HEK293T (cell line): Measurements from ENCODE around the gene GPS1.
A peak's percentile ranks its signal among the peaks of the same experiment; 100 is the strongest.

ENCODE experiments used
- CTCF ChIA-PET: fragments of 350-600 bp; formaldehyde crosslinking; extraction: SDS; loops from one replicate; lab custom pipeline; 2021; ENCODE audit warnings: antibody characterized with exemption, inconsistent platforms; lab: Yijun Ruan, JAX
- POLR2A ChIA-PET: fragments of 350-600 bp; formaldehyde crosslinking; extraction: SDS; loops from one replicate; lab custom pipeline; 2020; ENCODE audit warnings: antibody characterized with exemption, inconsistent platforms; lab: Yijun Ruan, JAX
- DNase-seq: peaks from one replicate; pipeline ENCODE4 v3.0.0; 2012; ENCODE audit warnings: mixed read lengths; ENCODE audit errors: extremely low spot score
- ARNT ChIP-seq: fragments of 450-650 bp; IDR thresholded peaks from 2 replicates; pipeline ENCODE4 v1.6.1; 2017; ENCODE audit warnings: mild to moderate bottlenecking
- BHLHE40 ChIP-seq: fragments of 450-650 bp; IDR thresholded peaks from 2 replicates; pipeline ENCODE4 v1.6.1; 2016; ENCODE audit warnings: mild to moderate bottlenecking, moderate library complexity, borderline replicate concordance
- CTBP1 ChIP-seq: fragments of 450-650 bp; IDR thresholded peaks from 2 replicates; pipeline ENCODE4 v1.6.1; 2016; ENCODE audit warnings: borderline replicate concordance
- ELF4 ChIP-seq: fragments of 450-650 bp; IDR thresholded peaks from 2 replicates; pipeline ENCODE4 v1.6.1; 2017; ENCODE audit warnings: antibody characterized with exemption
- FOXA1 ChIP-seq: fragments of 450-650 bp; IDR thresholded peaks from 2 replicates; pipeline ENCODE4 v1.6.1; 2016; ENCODE audit warnings: mild to moderate bottlenecking
- FOXK2 ChIP-seq: fragments of 450-650 bp; IDR thresholded peaks from 2 replicates; pipeline ENCODE4 v1.6.1; 2016; ENCODE audit warnings: mild to moderate bottlenecking
- FOXM1 ChIP-seq: fragments of 450-650 bp; IDR thresholded peaks from 2 replicates; pipeline ENCODE4 v1.6.1; 2017; ENCODE audit warnings: mild to moderate bottlenecking, borderline replicate concordance
- HDGF ChIP-seq: fragments of 450-650 bp; IDR thresholded peaks from 2 replicates; pipeline ENCODE4 v1.6.1; 2017; ENCODE audit warnings: antibody characterized with exemption, borderline replicate concordance
- L3MBTL2 ChIP-seq: fragments of 450-650 bp; conservative IDR thresholded peaks from 2 replicates; pipeline ENCODE4 v1.6.1; 2016; ENCODE audit warnings: mild to moderate bottlenecking
- LEF1 ChIP-seq: fragments of 450-650 bp; IDR thresholded peaks from 2 replicates; pipeline ENCODE4 v1.6.1; 2017; ENCODE audit warnings: mild to moderate bottlenecking, borderline replicate concordance
- NFRKB ChIP-seq: fragments of 450-650 bp; IDR thresholded peaks from 2 replicates; pipeline ENCODE4 v1.6.1; 2016; ENCODE audit warnings: mild to moderate bottlenecking, moderate library complexity
- PKNOX1 ChIP-seq: fragments of 450-650 bp; IDR thresholded peaks from 2 replicates; pipeline ENCODE4 v1.6.1; 2016
- SP1 ChIP-seq: fragments of 450-650 bp; IDR thresholded peaks from 2 replicates; pipeline ENCODE4 v1.6.1; 2017
- SUZ12 ChIP-seq: fragments of 450-650 bp; IDR thresholded peaks from 2 replicates; pipeline ENCODE4 v1.6.1; 2016; ENCODE audit warnings: mild to moderate bottlenecking
- TARDBP ChIP-seq: fragments of 450-650 bp; IDR thresholded peaks from 2 replicates; pipeline ENCODE4 v1.6.1; 2016
- ZNF384 ChIP-seq: fragments of 450-650 bp; IDR thresholded peaks from 2 replicates; pipeline ENCODE4 v1.6.1; 2016

GPS1 gene

GRCh38 chr17:82030470-82031302 is 21.0 kb upstream of the GPS1 start:
- ChIA-PET CTCF (interaction anchor here (0.6 to 2.2 kb wide), 18 partner anchors 9 to 1156 kb away, joined by 3 to 13 read pairs (median 4); no protein-coding TSS in a partner anchor), POLR2A (interaction anchor here (0.6 to 3.8 kb wide), 14 partner anchors 8 to 124 kb away, joined by 3 to 34 read pairs (median 3); partner anchors contain the start of genes CENPX, DUS1L, FASN and LRRC45)
- TF ChIP-seq L3MBTL2 (peak; percentile 54; the same call in 1 of the 2 replicates), TARDBP (no peak), FOXM1 (no peak), NFRKB (no peak), ARNT (no peak), HDGF (0 out of 2 replicates have a peak, but pooled peaks have one; percentile 48), ZNF384 (no peak), CTBP1 (peak; percentile 29; the same call in 1 of the 2 replicates), SUZ12 (no peak)
- peak; percentile 88 for DNase-seq

GRCh38 chr17:82031303-82031884 is 20.3 kb upstream of the GPS1 start, which contains the start of gene RAC3:
Gene RAC3 (plus strand): TSS chr17:82031678. CDS start chr17:82031762, 84 bp downstream.
- ChIA-PET POLR2A (interaction anchor here (0.6 to 3.8 kb wide), 12 partner anchors 9 to 124 kb away, joined by 3 to 34 read pairs (median 4); partner anchors contain the start of genes CENPX, FASN and LRRC45), CTCF (interaction anchor here (1.2 to 1.3 kb wide), 2 partner anchors 10 to 71 kb away, joined by 3 to 4 read pairs; no protein-coding TSS in a partner anchor)
- TF ChIP-seq ZNF384 = no peak
- TF ChIP-seq BHLHE40 = no peak
- no peak for TF ChIP-seq SP1
- TF ChIP-seq FOXM1 = no peak
- TF ChIP-seq FOXK2 = no peak
- no peak for TF ChIP-seq HDGF
- peak; percentile 78 for DNase-seq

GRCh38 chr17:82031885-82032627 is 19.6 kb upstream of the GPS1 start:
- CTCF ChIA-PET = interaction anchor here (1.3 kb wide), 1 partner anchor 11 kb away, joined by 4 read pairs; no protein-coding TSS in a partner anchor
- peak; percentile 47 for DNase-seq
- TF ChIP-seq PKNOX1 (no peak), L3MBTL2 (peak; percentile 56), NFRKB (no peak), CTBP1 (no peak)
- POLR2A ChIA-PET = interaction anchor here (0.9 to 3.8 kb wide), 9 partner anchors 9 to 73 kb away, joined by 3 to 34 read pairs (median 4); partner anchors contain the start of genes CENPX, FASN and LRRC45

- TF ChIP-seq L3MBTL2 = no peak
- TF ChIP-seq ZNF384 = no peak
- no peak for TF ChIP-seq ARNT
- no peak for TF ChIP-seq FOXM1
- no peak for TF ChIP-seq TARDBP
- TF ChIP-seq HDGF = no peak
- no peak for TF ChIP-seq PKNOX1
- TF ChIP-seq LEF1 = no peak
- no peak for TF ChIP-seq FOXA1
- no peak for TF ChIP-seq CTBP1
- no peak for TF ChIP-seq ELF4
- no peak for TF ChIP-seq BHLHE40
- TF ChIP-seq SP1 = no peak
- no peak for TF ChIP-seq SUZ12
- TF ChIP-seq FOXK2 = no peak
- TF ChIP-seq NFRKB = no peak
- DNase-seq = no peak
- ChIA-PET POLR2A (interaction anchor here (1.1 to 3.8 kb wide), 5 partner anchors 8 to 68 kb away, joined by 3 to 34 read pairs (median 7); partner anchors contain the start of gene FASN), CTCF (no interaction called here)
Measured at GRCh38 chr17:82033359-82034085, 18.2 kb upstream of the GPS1 start.

- POLR2A ChIA-PET = interaction anchor here (0.7 to 2.1 kb wide), 8 partner anchors 9 to 321 kb away, joined by 3 to 7 read pairs (median 4); no protein-coding TSS in a partner anchor
- CTCF ChIA-PET = interaction anchor here (0.7 kb wide), 1 partner anchor 16 kb away, joined by 3 read pairs; no protein-coding TSS in a partner anchor
- DNase-seq = no peak
- TF ChIP-seq L3MBTL2 (no peak), ARNT (no peak), NFRKB (no peak), BHLHE40 (no peak), HDGF (no peak), PKNOX1 (no peak), LEF1 (no peak), TARDBP (no peak), FOXK2 (no peak), FOXA1 (no peak), ZNF384 (no peak), ELF4 (no peak), FOXM1 (no peak), SP1 (no peak)
Measured at GRCh38 chr17:82034371-82035011, 17.2 kb upstream of the GPS1 start.
